Endothelial cell (in vitro differentiated cells): Measurements from ENCODE around the gene GPC3. TPM values are rescaled to one million over a fixed set of nuclear protein-coding genes. Genes with fewer than 3 reads are reported as not detected.

ENCODE experiments used
- DNase-seq: peaks from one replicate; pipeline ENCODE4 v3.0.0; 2021; ENCODE audit warnings: low spot score
- H3K27ac Mint-ChIP-seq: one replicate; pipeline ENCODE4 v1.8.0; 2021; ENCODE audit warnings: mixed read lengths, inconsistent platforms; ENCODE audit not compliant: unreplicated experiment
- H3K27me3 Mint-ChIP-seq: one replicate; pipeline ENCODE4 v1.8.0; 2021; ENCODE audit warnings: mild to moderate bottlenecking, moderate library complexity, mixed read lengths, inconsistent platforms; ENCODE audit not compliant: unreplicated experiment
- H3K36me3 Mint-ChIP-seq: one replicate; pipeline ENCODE4 v1.8.0; 2021; ENCODE audit warnings: mild to moderate bottlenecking, low read depth, mixed read lengths, inconsistent platforms; ENCODE audit not compliant: unreplicated experiment
- H3K4me1 Mint-ChIP-seq: one replicate; pipeline ENCODE4 v1.8.0; 2021; ENCODE audit warnings: mild to moderate bottlenecking, mixed read lengths, inconsistent platforms; ENCODE audit not compliant: unreplicated experiment
- H3K4me3 Mint-ChIP-seq: one replicate; pipeline ENCODE4 v1.8.0; 2021; ENCODE audit warnings: mild to moderate bottlenecking, mixed read lengths, inconsistent platforms; ENCODE audit not compliant: unreplicated experiment
- H3K9me3 Mint-ChIP-seq: one replicate; pipeline ENCODE4 v1.8.0; 2021; ENCODE audit warnings: mixed read lengths, inconsistent platforms; ENCODE audit not compliant: unreplicated experiment
- CTCF ChIP-seq: fragments of 200-600 bp; sonication (generic); IDR thresholded peaks from one replicate; pipeline ENCODE4 v1.5.0; 2021; ENCODE audit warnings: antibody characterized with exemption; ENCODE audit not compliant: unreplicated experiment
- total RNA-seq: library from RNA; stranded (reverse); fragmentation: NEBNext Ultra II Directional; extraction: Animal tissue kit (Norgen Biotek cat#: 25700); gene quantifications from one replicate; pipeline ENCODE4 v1.2.1, GENCODE V29; 2021; ENCODE audit not compliant: unreplicated experiment

The GPC3 gene
- total RNA-seq, 1 donor from 2014 or later, result 4.7 TPM

GRCh38 chrX:133953078-133953477 is 32.3 kb downstream of the GPC3 start:
- peaks cover 2% of the 10 kb centered on the region for H3K27me3 Mint-ChIP-seq
- H3K4me1 Mint-ChIP-seq, result no peaks in the 10 kb centered on the region
- H3K27ac Mint-ChIP-seq, result no peak overlapping the region
- H3K9me3 Mint-ChIP-seq, result no peaks in the 10 kb centered on the region
- H3K4me3 Mint-ChIP-seq, result no peak overlapping the region
- TF ChIP-seq CTCF, result no peak
- no peaks in the 10 kb centered on the region for H3K36me3 Mint-ChIP-seq
- no peak for DNase-seq

- DNase-seq, result no peak
- Mint-ChIP-seq H3K9me3 (no peaks in the 10 kb centered on the region), H3K36me3 (no peaks in the 10 kb centered on the region), H3K4me3 (no peak overlapping the region), H3K27ac (no peak overlapping the region), H3K4me1 (no peaks in the 10 kb centered on the region), H3K27me3 (peaks cover 2% of the 10 kb centered on the region)
- no peak for TF ChIP-seq CTCF
Measured at GRCh38 chrX:133951098-133951497, 34.3 kb downstream of the GPC3 start.

- TF ChIP-seq CTCF, result no peak
- Mint-ChIP-seq H3K9me3 (no peaks in the 10 kb centered on the region), H3K27me3 (peaks cover under 1% of the 10 kb centered on the region), H3K4me1 (no peaks in the 10 kb centered on the region), H3K27ac (no peak overlapping the region), H3K36me3 (no peaks in the 10 kb centered on the region), H3K4me3 (no peak overlapping the region)
- DNase-seq, result no peak
Measured at GRCh38 chrX:133950214-133950613, 35.2 kb downstream of the GPC3 start.

GRCh38 chrX:133948895-133949294 is 36.5 kb downstream of the GPC3 start:
- Mint-ChIP-seq H3K27ac (no peak overlapping the region), H3K36me3 (no peaks in the 10 kb centered on the region), H3K27me3 (no peaks in the 10 kb centered on the region), H3K4me1 (no peaks in the 10 kb centered on the region), H3K4me3 (no peak overlapping the region), H3K9me3 (no peaks in the 10 kb centered on the region)
- TF ChIP-seq CTCF, result no peak
- DNase-seq, result no peak

- Mint-ChIP-seq H3K4me3 (no peak overlapping the region), H3K9me3 (no peaks in the 10 kb centered on the region), H3K36me3 (no peaks in the 10 kb centered on the region), H3K27me3 (no peaks in the 10 kb centered on the region), H3K4me1 (no peaks in the 10 kb centered on the region), H3K27ac (no peak overlapping the region)
- no peak for TF ChIP-seq CTCF
- DNase-seq, result no peak
Measured at GRCh38 chrX:133947996-133948395, 37.4 kb downstream of the GPC3 start.
